ENCODE results near the gene TTC28. TPM values are rescaled to one million over a fixed set of nuclear protein-coding genes. Genes with fewer than 3 reads are reported as not detected.

TTC28 gene
- total and polyA plus RNA-seq, 10 of the 15 experiments (the other 5 are each of a cell fraction or from before 2014, with no cell fraction given): 0.15 to 8.4 (median 1.4) TPM

GRCh38 chr22:28044546-28045173 is 635.0 kb downstream of the TTC28 start (continued):
- TF ChIP-seq HSF1 (IDR thresholded peaks at IDR 0.05; ENCODE audit: low read depth, low read length) (no peak), IKZF2 (IDR thresholded peaks at IDR 0.05) (peak in 1 of 2 experiments; percentile 20; a peak in 1 of 4 replicates), ZBTB11 (CRISPR knock-in tag; IDR thresholded peaks at IDR 0.05) (no peak), MTA2 (IDR thresholded peaks at IDR 0.05; ENCODE audit: low read depth) (0 out of 2 replicates have a peak, but pooled peaks have one; percentile 15), CHD1 (IDR thresholded peaks at IDR 0.05; ENCODE audit: low read depth, low read length) (no peak), E2F4 (IDR thresholded peaks at IDR 0.05; ENCODE audit: low read depth, low read length) (no peak), POLR2AphosphoS2 (IDR thresholded peaks at IDR 0.05; ENCODE audit: low read depth, low read length) (no peak), SUZ12 (IDR thresholded peaks at IDR 0.05; ENCODE audit: unreplicated experiment) (no peak), MEF2B (IDR thresholded peaks at IDR 0.05; ENCODE audit: partially characterized antibody, poor library complexity, severe bottlenecking) (peak; percentile 23), TBL1XR1 (IDR thresholded peaks at IDR 0.05; ENCODE audit: low read depth, low read length) (no peak), NFYA (IDR thresholded peaks at IDR 0.05; ENCODE audit: borderline replicate concordance, low read depth, low read length) (no peak), YY1 (IDR thresholded peaks at IDR 0.05; ENCODE audit: low read depth, low read length) (no peak), HDAC2 (IDR thresholded peaks at IDR 0.05) (no peak), PAX8 (IDR thresholded peaks at IDR 0.05) (no peak), NRF1 (conservative IDR thresholded peaks at IDR 0.05; ENCODE audit: low read depth, low read length) (no peak), ZZZ3 (IDR thresholded peaks at IDR 0.05; ENCODE audit: control insufficient read depth, insufficient read length, low read depth) (no peak), SPI1 (IDR thresholded peaks at IDR 0.05; ENCODE audit: borderline replicate concordance, insufficient read depth, low read depth, low read length) (peak; percentile 15; the same call in 1 of the 2 replicates), SMARCA5 (IDR thresholded peaks at IDR 0.05) (no peak), EZH2 (IDR thresholded peaks at IDR 0.05; ENCODE audit: borderline replicate concordance, control insufficient read depth, low read depth, low read length) (no peak), RELB (IDR thresholded peaks at IDR 0.05; ENCODE audit: low read depth) (peak; percentile 51)

Measured in GM12878 (cell line).